ENCODE data around the gene PMEPA1.

DNA sequence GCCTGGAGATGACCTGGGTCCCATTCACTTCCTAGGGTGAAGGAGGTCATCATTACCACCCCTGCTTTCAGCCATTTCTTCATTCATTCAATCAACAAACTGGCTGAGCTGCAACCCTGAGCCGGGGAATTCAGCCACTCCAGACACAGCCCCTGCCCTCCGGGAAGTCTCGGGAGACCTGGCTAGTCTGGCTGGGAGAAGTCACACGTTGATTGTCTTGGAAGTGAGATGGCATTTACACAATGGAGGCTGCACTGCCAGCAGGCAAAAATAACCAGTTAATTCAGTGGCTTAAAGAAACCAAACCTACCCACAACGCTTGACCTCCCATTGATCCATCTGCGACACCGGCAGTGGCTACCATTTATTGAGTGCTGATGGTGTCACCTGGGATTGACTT is 2.0 kb upstream of the PMEPA1 start:
- no peak for TF ChIP-seq EZH2 (IDR thresholded peaks at IDR 0.05; ENCODE audit: insufficient read depth, poor library complexity, severe bottlenecking)
- TF ChIP-seq EZH2phosphoT487 (IDR thresholded peaks at IDR 0.05; ENCODE audit: insufficient read depth, low read depth), result no peak
